SK-N-SH treated with all-trans-retinoic acid at 6 μM for 48 hours (cell line): ENCODE measurements around the gene WFIKKN2.

ENCODE experiments used
- ARNTL ChIP-seq: fragments of 450-650 bp; formaldehyde crosslinking; IDR thresholded peaks from 2 replicates; pipeline ENCODE4 v1.5.0; 2020; ENCODE audit warnings: low read depth, mild to moderate bottlenecking, moderate library complexity, borderline replicate concordance
- ISL1 ChIP-seq: fragments of 250-450 bp; sonication (Bioruptor Pico); IDR thresholded peaks from 2 replicates; pipeline ENCODE4 v2.1.2; 2022; ENCODE audit warnings: mild to moderate bottlenecking, moderate library complexity
- RARB ChIP-seq: fragments of 250-450 bp; sonication (Bioruptor Pico); IDR thresholded peaks from 2 replicates; pipeline ENCODE4 v1.8.0; 2021; ENCODE audit warnings: mild to moderate bottlenecking, moderate library complexity
- SNAI2 ChIP-seq: fragments of 250-450 bp; sonication (Bioruptor Pico); IDR thresholded peaks from 2 replicates; pipeline ENCODE4 v1.5.0; 2020; ENCODE audit warnings: mild to moderate bottlenecking, moderate library complexity
- TOX ChIP-seq: fragments of 250-450 bp; sonication (Bioruptor Pico); IDR thresholded peaks from 2 replicates; pipeline ENCODE4 v1.8.0; 2021; ENCODE audit warnings: mild to moderate bottlenecking, moderate library complexity, borderline replicate concordance
- ZFP3 ChIP-seq: fragments of 250-450 bp; sonication (Bioruptor Pico); IDR thresholded peaks from 2 replicates; pipeline ENCODE4 v1.5.0; 2020; ENCODE audit warnings: mild to moderate bottlenecking, moderate library complexity
- ZFP30 ChIP-seq: fragments of 450-650 bp; formaldehyde crosslinking; IDR thresholded peaks from 2 replicates; pipeline ENCODE4 v1.5.0; 2022; ENCODE audit warnings: mild to moderate bottlenecking, moderate library complexity
- ZNF565 ChIP-seq: fragments of 450-650 bp; formaldehyde crosslinking; conservative IDR thresholded peaks from 2 replicates; pipeline ENCODE4 v1.5.0; 2020; ENCODE audit warnings: low read depth, mild to moderate bottlenecking, moderate library complexity
- ZNF70 ChIP-seq: fragments of 450-650 bp; formaldehyde crosslinking; IDR thresholded peaks from 2 replicates; pipeline ENCODE4 v1.5.0; 2020; ENCODE audit warnings: mild to moderate bottlenecking, moderate library complexity
- TF ChIP-seq, protein P1 (sequence below): fragments of 250-450 bp; sonication (Bioruptor Pico); IDR thresholded peaks from 2 replicates; pipeline ENCODE4 v1.5.1; 2020; ENCODE audit warnings: low read depth, mild to moderate bottlenecking, moderate library complexity
- TF ChIP-seq, protein P2 (sequence below): fragments of 250-450 bp; sonication (Bioruptor Pico); IDR thresholded peaks from 2 replicates; pipeline ENCODE4 v1.8.0; 2020; ENCODE audit warnings: mild to moderate bottlenecking, moderate library complexity, borderline replicate concordance

DNA sequence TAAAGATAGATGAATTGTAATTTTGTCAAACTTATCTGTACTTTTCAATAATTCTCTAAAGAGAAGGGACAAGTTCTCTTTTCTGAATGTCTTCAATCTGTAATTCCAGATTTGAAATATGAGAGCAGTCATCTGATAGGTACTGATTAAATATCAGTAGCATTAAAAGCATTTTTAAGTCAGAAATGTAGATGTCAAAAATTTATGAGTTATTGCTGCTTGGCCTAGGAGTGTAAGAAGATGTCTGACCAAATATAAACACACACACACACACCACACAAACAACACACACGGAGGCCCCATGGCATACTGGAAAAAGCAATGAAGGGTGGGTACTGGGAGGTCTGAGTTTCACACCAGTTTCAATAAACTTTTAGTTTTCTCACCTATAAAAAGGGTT lies 33.2 kb downstream of the WFIKKN2 start:
- no peak for TF ChIP-seq RARB
- TF ChIP-seq ZNF70 (CRISPR knock-in tag) = no peak
- TF ChIP-seq ZFP3 = no peak
- TF ChIP-seq SNAI2 (CRISPR knock-in tag) = no peak
- TF ChIP-seq TOX (CRISPR knock-in tag) = no peak
- TF ChIP-seq ISL1 (CRISPR knock-in tag) = no peak
- no peak for TF ChIP-seq ZNF565 (CRISPR knock-in tag)
- TF ChIP-seq ARNTL (CRISPR knock-in tag) = no peak
- no peak for TF ChIP-seq ZFP30 (CRISPR knock-in tag)
- TF ChIP-seq, protein P1, sequence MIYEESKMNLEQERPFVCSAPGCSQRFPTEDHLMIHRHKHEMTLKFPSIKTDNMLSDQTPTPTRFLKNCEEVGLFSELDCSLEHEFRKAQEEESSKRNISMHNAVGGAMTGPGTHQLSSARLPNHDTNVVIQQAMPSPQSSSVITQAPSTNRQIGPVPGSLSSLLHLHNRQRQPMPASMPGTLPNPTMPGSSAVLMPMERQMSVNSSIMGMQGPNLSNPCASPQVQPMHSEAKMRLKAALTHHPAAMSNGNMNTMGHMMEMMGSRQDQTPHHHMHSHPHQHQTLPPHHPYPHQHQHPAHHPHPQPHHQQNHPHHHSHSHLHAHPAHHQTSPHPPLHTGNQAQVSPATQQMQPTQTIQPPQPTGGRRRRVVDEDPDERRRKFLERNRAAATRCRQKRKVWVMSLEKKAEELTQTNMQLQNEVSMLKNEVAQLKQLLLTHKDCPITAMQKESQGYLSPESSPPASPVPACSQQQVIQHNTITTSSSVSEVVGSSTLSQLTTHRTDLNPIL (CRISPR knock-in tag) = no peak
- TF ChIP-seq, protein P2, sequence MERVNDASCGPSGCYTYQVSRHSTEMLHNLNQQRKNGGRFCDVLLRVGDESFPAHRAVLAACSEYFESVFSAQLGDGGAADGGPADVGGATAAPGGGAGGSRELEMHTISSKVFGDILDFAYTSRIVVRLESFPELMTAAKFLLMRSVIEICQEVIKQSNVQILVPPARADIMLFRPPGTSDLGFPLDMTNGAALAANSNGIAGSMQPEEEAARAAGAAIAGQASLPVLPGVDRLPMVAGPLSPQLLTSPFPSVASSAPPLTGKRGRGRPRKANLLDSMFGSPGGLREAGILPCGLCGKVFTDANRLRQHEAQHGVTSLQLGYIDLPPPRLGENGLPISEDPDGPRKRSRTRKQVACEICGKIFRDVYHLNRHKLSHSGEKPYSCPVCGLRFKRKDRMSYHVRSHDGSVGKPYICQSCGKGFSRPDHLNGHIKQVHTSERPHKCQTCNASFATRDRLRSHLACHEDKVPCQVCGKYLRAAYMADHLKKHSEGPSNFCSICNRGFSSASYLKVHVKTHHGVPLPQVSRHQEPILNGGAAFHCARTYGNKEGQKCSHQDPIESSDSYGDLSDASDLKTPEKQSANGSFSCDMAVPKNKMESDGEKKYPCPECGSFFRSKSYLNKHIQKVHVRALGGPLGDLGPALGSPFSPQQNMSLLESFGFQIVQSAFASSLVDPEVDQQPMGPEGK = no peak
